ENCODE measurements around the gene SF3B3.
A peak's percentile ranks its signal among the peaks of the same experiment; 100 is the strongest.

Gene SF3B3

DNA sequence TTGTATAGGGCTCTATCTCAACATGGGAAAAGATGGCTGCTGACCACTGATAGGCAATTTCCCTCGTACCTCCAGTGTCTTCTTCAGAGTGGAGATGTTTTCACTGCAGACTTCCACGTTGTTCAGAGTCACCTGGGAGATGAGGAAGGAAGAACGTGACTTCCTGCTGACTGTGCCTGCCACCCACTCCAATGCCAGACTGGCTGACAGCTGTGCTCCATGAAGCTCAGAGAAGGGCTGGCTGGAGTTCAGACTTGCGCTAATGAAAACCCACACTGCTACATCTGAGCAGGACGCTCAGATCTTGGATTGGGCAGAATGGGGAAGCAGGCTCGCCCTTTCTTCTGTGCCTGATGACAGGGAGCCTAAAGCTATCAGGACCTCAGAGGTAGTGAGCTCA lies 33.4 kb upstream of the SF3B3 start:
- no peaks in the 10 kb centered on the region for H3K27me3 ChIP-seq (ENCODE audit: control insufficient read depth in 3 of 3, insufficient read depth in 3 of 3, low read depth in 1 of 3, low read length in 3 of 3)
- no peak overlapping the region for H2AFZ ChIP-seq (ENCODE audit: low read length)
- H4K91ac ChIP-seq (ENCODE audit: low read depth, low read length, poor library complexity): no peak overlapping the region
- H3K9ac ChIP-seq (ENCODE audit: low read depth, low read length, poor library complexity): peak overlapping the region; percentile 4
- H4K8ac ChIP-seq (ENCODE audit: low read depth, low read length): no peak overlapping the region
- H3K79me1 ChIP-seq (ENCODE audit: low read depth, low read length): peaks cover 1% of the 10 kb centered on the region
- DNase-seq (ENCODE audit: low spot score): no peak
- H3K4me1 ChIP-seq (ENCODE audit: control insufficient read depth in 2 of 2, insufficient read depth in 1 of 2, low read depth in 1 of 2, low read length in 2 of 2): no peaks in the 10 kb centered on the region
- H2BK12ac ChIP-seq (ENCODE audit: low read length): no peak overlapping the region
- H3K9me3 ChIP-seq (replicated peaks in 1 of 2; ENCODE audit: control insufficient read depth in 2 of 2, insufficient read depth in 1 of 2, low read depth in 1 of 2, low read length in 2 of 2): no peaks in the 10 kb centered on the region
- H3K36me3 ChIP-seq (replicated peaks in 1 of 2; ENCODE audit: control insufficient read depth in 2 of 2, insufficient read depth in 2 of 2, low read length in 2 of 2): peaks cover 11 to 60% of the 10 kb centered on the region in 2 donors
- no peak overlapping the region for H3K4me3 ChIP-seq (ENCODE audit: low read length in 2 of 2)
- no peak overlapping the region for H3K18ac ChIP-seq (ENCODE audit: low read length)
- no peak overlapping the region for H3K4me2 ChIP-seq (ENCODE audit: insufficient read depth, low read length, poor library complexity, severe bottlenecking)
- no peak overlapping the region for H2BK120ac ChIP-seq (ENCODE audit: low read depth, low read length)
- no peak overlapping the region for H2BK15ac ChIP-seq (ENCODE audit: low read length)
- no peak overlapping the region for H2AK5ac ChIP-seq (ENCODE audit: low read depth, low read length)
- H3K27ac ChIP-seq (replicated peaks; ENCODE audit: low read length): no peak overlapping the region
- H3K4ac ChIP-seq (ENCODE audit: low read length): no peak overlapping the region
- no CpG with 5 or more reads among the region's 6 CpGs for WGBS, 2 donors (ENCODE audit: extremely low coverage in 2 of 2, insufficient read length in 2 of 2, insufficient replicate concordance in 1 of 2)
- no peak overlapping the region for H3K14ac ChIP-seq (ENCODE audit: low read length)
- H3K23ac ChIP-seq (ENCODE audit: low read depth, low read length, poor library complexity): no peak overlapping the region
- H2BK5ac ChIP-seq (ENCODE audit: low read length): no peak overlapping the region

DNA sequence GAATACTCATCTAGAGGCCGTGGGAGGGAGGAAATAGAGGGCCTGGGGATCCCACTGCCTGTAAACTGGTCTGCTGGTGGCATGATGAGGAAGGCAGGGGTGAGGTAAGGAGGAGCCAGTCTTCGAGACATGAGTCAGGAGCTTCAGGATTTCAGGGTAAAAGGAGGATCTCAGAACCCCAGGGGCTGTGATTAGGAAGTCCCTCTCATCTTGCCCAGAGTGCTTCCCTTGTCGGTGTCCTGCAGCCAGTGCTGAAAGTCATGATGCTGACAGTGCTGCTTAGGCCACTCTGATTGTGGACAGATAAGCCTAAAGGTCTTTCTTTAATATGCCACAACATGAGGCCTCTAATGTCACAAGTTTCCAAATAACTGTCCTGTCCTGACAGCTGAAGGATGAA lies 29.8 kb upstream of the SF3B3 start:
- Histone ChIP-seq H3K4me2 (ENCODE audit: insufficient read depth, low read length, poor library complexity, severe bottlenecking) (no peak overlapping the region), H4K8ac (ENCODE audit: low read depth, low read length) (no peak overlapping the region), H3K36me3 (replicated peaks in 1 of 2; ENCODE audit: control insufficient read depth in 2 of 2, insufficient read depth in 2 of 2, low read length in 2 of 2) (peaks cover 27 to 76% of the 10 kb centered on the region in 2 donors), H3K4me1 (ENCODE audit: control insufficient read depth in 2 of 2, insufficient read depth in 1 of 2, low read depth in 1 of 2, low read length in 2 of 2) (no peaks in the 10 kb centered on the region), H3K79me1 (ENCODE audit: low read depth, low read length) (peaks cover 1% of the 10 kb centered on the region), H2AK5ac (ENCODE audit: low read depth, low read length) (no peak overlapping the region), H3K9ac (ENCODE audit: low read depth, low read length, poor library complexity) (no peak overlapping the region), H3K23ac (ENCODE audit: low read depth, low read length, poor library complexity) (no peak overlapping the region), H3K27me3 (ENCODE audit: control insufficient read depth in 3 of 3, insufficient read depth in 3 of 3, low read depth in 1 of 3, low read length in 3 of 3) (no peaks in the 10 kb centered on the region), H2BK15ac (ENCODE audit: low read length) (no peak overlapping the region), H3K27ac (replicated peaks; ENCODE audit: low read length) (no peak overlapping the region), H4K91ac (ENCODE audit: low read depth, low read length, poor library complexity) (no peak overlapping the region), H2BK12ac (ENCODE audit: low read length) (no peak overlapping the region), H2BK120ac (ENCODE audit: low read depth, low read length) (no peak overlapping the region), H3K9me3 (replicated peaks in 1 of 2; ENCODE audit: control insufficient read depth in 2 of 2, insufficient read depth in 1 of 2, low read depth in 1 of 2, low read length in 2 of 2) (no peaks in the 10 kb centered on the region), H3K18ac (ENCODE audit: low read length) (no peak overlapping the region), H3K14ac (ENCODE audit: low read length) (no peak overlapping the region), H2BK5ac (ENCODE audit: low read length) (no peak overlapping the region), H2AFZ (ENCODE audit: low read length) (no peak overlapping the region), H3K4ac (ENCODE audit: low read length) (no peak overlapping the region), H3K4me3 (ENCODE audit: low read length in 2 of 2) (no peak overlapping the region)
- no peak for DNase-seq (ENCODE audit: low spot score)
- no CpG with 5 or more reads among the region's 3 CpGs for WGBS, 2 donors (ENCODE audit: extremely low coverage in 2 of 2, insufficient read length in 2 of 2, insufficient replicate concordance in 1 of 2)

DNA sequence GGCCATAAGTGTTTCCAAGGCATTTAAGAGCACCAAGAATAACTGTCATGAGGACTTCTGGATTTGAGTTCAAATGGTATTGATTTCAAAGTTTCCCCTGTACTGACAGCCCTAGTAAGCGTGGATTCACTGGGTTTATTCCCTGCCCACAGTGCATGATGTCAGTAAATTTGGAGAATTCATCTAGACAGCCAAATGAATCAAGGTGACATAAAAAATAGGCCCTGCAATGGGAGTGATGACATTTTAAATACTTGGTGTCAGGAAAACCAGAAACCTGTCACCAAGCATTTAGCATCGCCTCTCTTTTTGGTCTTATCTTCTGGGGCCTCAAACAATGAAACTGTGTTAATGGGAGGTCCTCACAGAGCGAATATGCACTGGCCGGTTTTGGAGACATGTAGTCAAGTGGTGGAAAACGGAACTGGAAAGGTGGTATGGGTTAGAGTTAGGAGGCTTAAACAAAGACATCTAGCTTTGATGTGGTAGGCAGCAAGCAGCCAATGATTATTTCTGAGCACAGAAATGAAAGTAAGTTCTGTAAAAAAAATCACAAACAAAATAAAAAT lies 29.3 kb upstream of the SF3B3 start:
- Histone ChIP-seq H3K4ac (ENCODE audit: low read length) (no peak overlapping the region), H4K91ac (ENCODE audit: low read depth, low read length, poor library complexity) (no peak overlapping the region), H3K4me3 (ENCODE audit: low read length in 2 of 2) (no peak overlapping the region), H3K36me3 (replicated peaks in 1 of 2; ENCODE audit: control insufficient read depth in 2 of 2, insufficient read depth in 2 of 2, low read length in 2 of 2) (peaks cover 27 to 78% of the 10 kb centered on the region in 2 donors), H3K27ac (replicated peaks; ENCODE audit: low read length) (no peak overlapping the region), H4K8ac (ENCODE audit: low read depth, low read length) (no peak overlapping the region), H2AFZ (ENCODE audit: low read length) (no peak overlapping the region), H3K9ac (ENCODE audit: low read depth, low read length, poor library complexity) (no peak overlapping the region), H3K4me2 (ENCODE audit: insufficient read depth, low read length, poor library complexity, severe bottlenecking) (no peak overlapping the region), H3K27me3 (ENCODE audit: control insufficient read depth in 3 of 3, insufficient read depth in 3 of 3, low read depth in 1 of 3, low read length in 3 of 3) (no peaks in the 10 kb centered on the region), H3K4me1 (ENCODE audit: control insufficient read depth in 2 of 2, insufficient read depth in 1 of 2, low read depth in 1 of 2, low read length in 2 of 2) (no peaks in the 10 kb centered on the region), H2AK5ac (ENCODE audit: low read depth, low read length) (no peak overlapping the region), H3K23ac (ENCODE audit: low read depth, low read length, poor library complexity) (no peak overlapping the region), H2BK12ac (ENCODE audit: low read length) (no peak overlapping the region), H3K18ac (ENCODE audit: low read length) (no peak overlapping the region), H3K9me3 (replicated peaks in 1 of 2; ENCODE audit: control insufficient read depth in 2 of 2, insufficient read depth in 1 of 2, low read depth in 1 of 2, low read length in 2 of 2) (no peaks in the 10 kb centered on the region), H3K14ac (ENCODE audit: low read length) (no peak overlapping the region), H2BK5ac (ENCODE audit: low read length) (no peak overlapping the region), H2BK120ac (ENCODE audit: low read depth, low read length) (no peak overlapping the region), H2BK15ac (ENCODE audit: low read length) (no peak overlapping the region), H3K79me1 (ENCODE audit: low read depth, low read length) (peaks cover 1% of the 10 kb centered on the region)
- DNase-seq (ENCODE audit: low spot score): no peak
- no CpG with 5 or more reads among the region's 5 CpGs for WGBS, 2 donors (ENCODE audit: extremely low coverage in 2 of 2, insufficient read length in 2 of 2, insufficient replicate concordance in 1 of 2)

DNA sequence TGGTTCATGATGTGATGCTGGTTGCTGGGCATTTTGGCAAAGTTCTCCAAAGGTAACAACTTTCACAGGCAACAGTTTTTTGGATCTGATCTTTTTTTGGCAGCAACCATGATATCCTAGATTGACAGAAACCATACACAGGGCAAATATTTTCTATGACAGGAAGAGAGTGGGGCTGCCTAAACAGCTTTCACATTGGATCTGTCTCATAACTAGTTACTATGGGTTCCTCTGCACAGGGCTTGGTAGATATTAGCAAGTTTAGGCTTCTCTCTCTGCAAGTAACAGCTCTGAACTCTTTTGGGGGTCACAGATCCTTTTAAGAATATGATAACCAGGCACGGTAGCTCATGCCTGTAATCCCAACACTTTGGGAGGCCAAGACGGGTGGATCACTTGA lies 28.8 kb upstream of the SF3B3 start:
- H3K4me3 ChIP-seq (ENCODE audit: low read length in 2 of 2): no peak overlapping the region
- H3K14ac ChIP-seq (ENCODE audit: low read length): no peak overlapping the region
- no peak overlapping the region for H3K4me2 ChIP-seq (ENCODE audit: insufficient read depth, low read length, poor library complexity, severe bottlenecking)
- H4K8ac ChIP-seq (ENCODE audit: low read depth, low read length): no peak overlapping the region
- no peak overlapping the region for H4K91ac ChIP-seq (ENCODE audit: low read depth, low read length, poor library complexity)
- no peaks in the 10 kb centered on the region for H3K27me3 ChIP-seq (ENCODE audit: control insufficient read depth in 3 of 3, insufficient read depth in 3 of 3, low read depth in 1 of 3, low read length in 3 of 3)
- WGBS, 2 donors (ENCODE audit: extremely low coverage in 2 of 2, insufficient read length in 2 of 2, insufficient replicate concordance in 1 of 2): no CpG with 5 or more reads among the region's 2 CpGs
- no peak overlapping the region for H2AK5ac ChIP-seq (ENCODE audit: low read depth, low read length)
- no peak overlapping the region for H2BK12ac ChIP-seq (ENCODE audit: low read length)
- no peak for DNase-seq (ENCODE audit: low spot score)
- peaks cover 25 to 77% of the 10 kb centered on the region in 2 donors for H3K36me3 ChIP-seq (replicated peaks in 1 of 2; ENCODE audit: control insufficient read depth in 2 of 2, insufficient read depth in 2 of 2, low read length in 2 of 2)
- no peak overlapping the region for H2BK120ac ChIP-seq (ENCODE audit: low read depth, low read length)
- no peaks in the 10 kb centered on the region for H3K9me3 ChIP-seq (replicated peaks in 1 of 2; ENCODE audit: control insufficient read depth in 2 of 2, insufficient read depth in 1 of 2, low read depth in 1 of 2, low read length in 2 of 2)
- no peak overlapping the region for H3K9ac ChIP-seq (ENCODE audit: low read depth, low read length, poor library complexity)
- H3K79me1 ChIP-seq (ENCODE audit: low read depth, low read length): peaks cover 1% of the 10 kb centered on the region
- no peak overlapping the region for H2BK5ac ChIP-seq (ENCODE audit: low read length)
- no peaks in the 10 kb centered on the region for H3K4me1 ChIP-seq (ENCODE audit: control insufficient read depth in 2 of 2, insufficient read depth in 1 of 2, low read depth in 1 of 2, low read length in 2 of 2)
- H2BK15ac ChIP-seq (ENCODE audit: low read length): no peak overlapping the region
- no peak overlapping the region for H3K27ac ChIP-seq (replicated peaks; ENCODE audit: low read length)
- H3K4ac ChIP-seq (ENCODE audit: low read length): no peak overlapping the region
- H3K18ac ChIP-seq (ENCODE audit: low read length): no peak overlapping the region
- H3K23ac ChIP-seq (ENCODE audit: low read depth, low read length, poor library complexity): no peak overlapping the region
- H2AFZ ChIP-seq (ENCODE audit: low read length): no peak overlapping the region

Data from neuronal stem cell (in vitro differentiated cells).